ENCODE data around the gene SSC5D. TPM values are rescaled to one million over a fixed set of nuclear protein-coding genes. Genes with fewer than 3 reads are reported as not detected.

Gene SSC5D
- total and polyA plus RNA-seq, 4 donors: 2.3 to 6.0 (median 4.1) TPM

DNA sequence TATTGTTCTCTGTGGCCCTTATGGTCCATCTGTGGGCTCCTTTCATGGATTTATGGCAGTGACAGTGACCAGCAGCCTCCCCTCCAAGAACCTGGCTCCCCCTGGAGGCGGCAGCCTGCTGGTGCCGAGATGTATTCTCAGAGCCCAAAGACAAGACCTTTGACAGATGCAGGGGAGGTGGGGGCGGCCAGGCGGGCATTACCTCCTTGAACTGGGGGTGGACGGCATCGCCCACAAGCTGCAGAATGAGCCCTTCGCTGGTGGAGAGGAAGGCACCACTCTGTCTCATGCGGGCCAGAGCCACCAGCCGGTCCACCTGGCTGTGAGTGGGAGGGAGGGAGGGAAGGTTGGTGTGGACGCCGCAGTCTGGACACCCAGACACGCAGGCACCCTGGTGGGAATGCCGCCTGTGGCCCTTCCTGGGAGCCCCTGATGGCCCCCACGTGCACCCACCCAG is 33.4 kb upstream of the SSC5D start:
- H3K36me3 ChIP-seq (ENCODE audit: control insufficient read depth, insufficient read depth, low read length): peaks cover 34% of the 10 kb centered on the region
- H3K27me3 ChIP-seq (ENCODE audit: control insufficient read depth, insufficient read depth, low read length): peaks cover 6% of the 10 kb centered on the region
- H3K4me3 ChIP-seq (ENCODE audit: low read depth, low read length): no peak overlapping the region
- whole genome bisulfite sequencing (ENCODE audit: insufficient coverage): 60% methylated on average over 11 of the region's 14 CpGs
- peak in 2 of 6 donors; percentile 36 to 53 for DNase-seq (ENCODE audit: low read depth in 4 of 6, low spot score in 6 of 6)
- H3K4me1 ChIP-seq (ENCODE audit: control insufficient read depth, insufficient read depth, low read length): peaks cover 46% of the 10 kb centered on the region
- H3K27ac ChIP-seq (ENCODE audit: low read depth, low read length): no peak overlapping the region
- no peaks in the 10 kb centered on the region for H3K9me3 ChIP-seq (ENCODE audit: control insufficient read depth, insufficient read depth, low read length)

GRCh38 chr19:55455576-55456235 is 32.5 kb upstream of the SSC5D start:
- H3K4me3 ChIP-seq (ENCODE audit: low read depth, low read length): no peak overlapping the region
- peaks cover 48% of the 10 kb centered on the region for H3K4me1 ChIP-seq (ENCODE audit: control insufficient read depth, insufficient read depth, low read length)
- H3K36me3 ChIP-seq (ENCODE audit: control insufficient read depth, insufficient read depth, low read length): peaks cover 34% of the 10 kb centered on the region
- H3K9me3 ChIP-seq (ENCODE audit: control insufficient read depth, insufficient read depth, low read length): no peaks in the 10 kb centered on the region
- no peak for DNase-seq (ENCODE audit: low read depth in 4 of 6, low spot score in 6 of 6)
- WGBS (ENCODE audit: insufficient coverage): 94% methylated on average over 11 of the region's 11 CpGs
- H3K27me3 ChIP-seq (ENCODE audit: control insufficient read depth, insufficient read depth, low read length): peaks cover 6% of the 10 kb centered on the region
- H3K27ac ChIP-seq (ENCODE audit: low read depth, low read length): no peak overlapping the region

DNA sequence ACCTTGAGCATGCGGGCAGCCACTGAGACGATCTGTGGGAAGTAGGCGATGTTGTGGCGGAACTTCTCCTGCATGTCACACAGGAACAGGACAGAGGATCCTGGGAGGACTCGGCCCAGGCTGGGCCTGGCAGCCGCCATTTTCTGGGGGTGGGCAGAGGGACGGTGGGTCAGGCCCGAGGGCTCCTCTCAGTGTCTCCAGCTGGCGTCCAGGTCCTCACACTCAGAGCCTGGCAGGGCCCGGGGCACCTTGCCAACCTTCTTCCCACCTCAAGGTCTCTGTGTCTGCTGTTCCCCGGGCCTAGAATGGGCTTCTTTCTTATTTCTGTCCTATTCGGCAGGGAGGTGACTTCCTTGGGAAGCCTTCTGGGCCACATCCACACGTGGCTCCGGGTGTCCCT is 31.9 kb upstream of the SSC5D start:
- Histone ChIP-seq H3K4me1 (ENCODE audit: control insufficient read depth, insufficient read depth, low read length) (peaks cover 52% of the 10 kb centered on the region), H3K27me3 (ENCODE audit: control insufficient read depth, insufficient read depth, low read length) (peaks cover 6% of the 10 kb centered on the region), H3K4me3 (ENCODE audit: low read depth, low read length) (no peak overlapping the region), H3K9me3 (ENCODE audit: control insufficient read depth, insufficient read depth, low read length) (no peaks in the 10 kb centered on the region), H3K27ac (ENCODE audit: low read depth, low read length) (no peak overlapping the region), H3K36me3 (ENCODE audit: control insufficient read depth, insufficient read depth, low read length) (peaks cover 34% of the 10 kb centered on the region)
- no peak for DNase-seq (ENCODE audit: low read depth in 4 of 6, low spot score in 6 of 6)
- 89% methylated on average over 14 of the region's 14 CpGs for WGBS (ENCODE audit: insufficient coverage)

- Histone ChIP-seq H3K36me3 (ENCODE audit: control insufficient read depth, insufficient read depth, low read length) (peaks cover 34% of the 10 kb centered on the region), H3K4me3 (ENCODE audit: low read depth, low read length) (no peak overlapping the region), H3K27ac (ENCODE audit: low read depth, low read length) (no peak overlapping the region), H3K9me3 (ENCODE audit: control insufficient read depth, insufficient read depth, low read length) (no peaks in the 10 kb centered on the region), H3K4me1 (ENCODE audit: control insufficient read depth, insufficient read depth, low read length) (peaks cover 48% of the 10 kb centered on the region), H3K27me3 (ENCODE audit: control insufficient read depth, insufficient read depth, low read length) (no peaks in the 10 kb centered on the region)
- 64% methylated on average over 11 of the region's 16 CpGs for WGBS (ENCODE audit: insufficient coverage)
- DNase-seq (ENCODE audit: low read depth in 4 of 6, low spot score in 6 of 6): peak in 1 of 6 donors; percentile 60
These were observed 30.4 kb upstream of the SSC5D start for GRCh38 chr19:55457683-55458457.

DNA sequence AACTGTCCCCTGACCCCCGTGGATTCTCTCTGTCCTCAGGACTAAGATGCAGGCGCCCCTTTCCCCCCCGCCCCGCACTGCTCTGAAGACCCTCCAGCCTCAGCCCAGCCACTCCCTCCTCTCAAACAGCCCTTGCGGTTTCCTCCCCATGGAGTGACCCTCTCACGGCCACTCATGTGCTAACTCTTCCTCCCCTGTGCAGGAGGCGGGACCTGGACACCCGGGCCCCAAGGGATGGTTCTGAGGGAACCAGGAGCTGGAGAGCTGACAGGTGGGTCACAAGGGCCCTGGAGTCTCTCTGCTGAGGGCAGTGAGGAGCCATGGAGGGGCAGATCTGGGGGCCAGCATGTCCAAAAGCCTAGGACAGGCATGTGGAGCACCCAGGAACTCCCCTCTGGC is 28.7 kb upstream of the SSC5D start:
- no peak overlapping the region for H3K4me3 ChIP-seq (ENCODE audit: low read depth, low read length)
- H3K27ac ChIP-seq (ENCODE audit: low read depth, low read length): peak overlapping the region; percentile 90
- peaks cover 26% of the 10 kb centered on the region for H3K36me3 ChIP-seq (ENCODE audit: control insufficient read depth, insufficient read depth, low read length)
- peaks cover 32% of the 10 kb centered on the region for H3K4me1 ChIP-seq (ENCODE audit: control insufficient read depth, insufficient read depth, low read length)
- H3K27me3 ChIP-seq (ENCODE audit: control insufficient read depth, insufficient read depth, low read length): no peaks in the 10 kb centered on the region
- 46% methylated on average over 6 of the region's 8 CpGs for WGBS (ENCODE audit: insufficient coverage)
- H3K9me3 ChIP-seq (ENCODE audit: control insufficient read depth, insufficient read depth, low read length): no peaks in the 10 kb centered on the region
- DNase-seq (ENCODE audit: low read depth in 4 of 6, low spot score in 6 of 6): no peak

- 36% methylated on average over 8 of the region's 16 CpGs for WGBS (ENCODE audit: insufficient coverage)
- H3K27ac ChIP-seq (ENCODE audit: low read depth, low read length): peak overlapping the region; percentile 90
These were observed 28.1 kb upstream of the SSC5D start for GRCh38 chr19:55459950-55460657.

DNA sequence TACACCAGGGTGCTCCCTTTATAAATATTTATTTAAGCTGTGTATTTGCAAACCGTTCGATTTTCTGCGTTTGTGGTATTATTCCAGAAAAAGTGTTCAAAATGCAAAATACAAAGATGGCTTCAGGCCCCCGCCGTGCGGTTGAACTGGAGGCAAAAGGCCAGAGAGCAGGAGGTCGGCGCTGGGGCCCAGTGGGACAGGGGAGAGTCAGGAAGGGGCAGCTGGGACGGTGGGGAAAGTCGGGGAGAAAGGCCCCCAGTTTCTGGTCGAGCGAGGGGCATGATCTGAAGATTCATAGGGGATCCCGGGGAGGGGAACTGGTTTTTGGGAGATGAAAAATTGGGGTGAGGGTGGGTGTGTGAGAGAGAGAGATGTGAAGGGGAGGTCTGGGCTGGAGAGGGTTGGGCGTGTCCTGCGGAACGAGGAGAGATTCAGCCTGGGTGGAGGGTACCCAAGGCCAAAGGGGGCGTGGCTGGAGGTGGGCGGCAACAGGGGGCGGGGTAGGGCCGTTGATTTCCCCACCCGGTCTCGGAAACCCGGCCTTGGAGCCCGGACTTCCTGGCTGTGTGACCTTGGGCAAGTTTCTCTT is 27.5 kb upstream of the SSC5D start:
- peaks cover 30% of the 10 kb centered on the region for H3K4me1 ChIP-seq (ENCODE audit: control insufficient read depth, insufficient read depth, low read length)
- H3K36me3 ChIP-seq (ENCODE audit: control insufficient read depth, insufficient read depth, low read length): peaks cover 14% of the 10 kb centered on the region
- peak overlapping the region; percentile 92 for H3K4me3 ChIP-seq (ENCODE audit: low read depth, low read length)
- no peaks in the 10 kb centered on the region for H3K27me3 ChIP-seq (ENCODE audit: control insufficient read depth, insufficient read depth, low read length)
- H3K27ac ChIP-seq (ENCODE audit: low read depth, low read length): peak overlapping the region; percentile 90
- peak in 2 of 6 donors; percentile 42 to 78 for DNase-seq (ENCODE audit: low read depth in 4 of 6, low spot score in 6 of 6)
- WGBS (ENCODE audit: insufficient coverage): 2% methylated on average over 24 of the region's 24 CpGs
- no peaks in the 10 kb centered on the region for H3K9me3 ChIP-seq (ENCODE audit: control insufficient read depth, insufficient read depth, low read length)

More at GRCh38 chr19:55459950-55460657, 28.1 kb upstream of the SSC5D start:
- Histone ChIP-seq H3K36me3 (ENCODE audit: control insufficient read depth, insufficient read depth, low read length) (peaks cover 21% of the 10 kb centered on the region), H3K4me1 (ENCODE audit: control insufficient read depth, insufficient read depth, low read length) (peaks cover 30% of the 10 kb centered on the region), H3K27me3 (ENCODE audit: control insufficient read depth, insufficient read depth, low read length) (no peaks in the 10 kb centered on the region), H3K4me3 (ENCODE audit: low read depth, low read length) (peak overlapping the region; percentile 92), H3K9me3 (ENCODE audit: control insufficient read depth, insufficient read depth, low read length) (no peaks in the 10 kb centered on the region)
- peak in 1 of 6 donors; percentile 47 for DNase-seq (ENCODE audit: low read depth in 4 of 6, low spot score in 6 of 6)

DNA sequence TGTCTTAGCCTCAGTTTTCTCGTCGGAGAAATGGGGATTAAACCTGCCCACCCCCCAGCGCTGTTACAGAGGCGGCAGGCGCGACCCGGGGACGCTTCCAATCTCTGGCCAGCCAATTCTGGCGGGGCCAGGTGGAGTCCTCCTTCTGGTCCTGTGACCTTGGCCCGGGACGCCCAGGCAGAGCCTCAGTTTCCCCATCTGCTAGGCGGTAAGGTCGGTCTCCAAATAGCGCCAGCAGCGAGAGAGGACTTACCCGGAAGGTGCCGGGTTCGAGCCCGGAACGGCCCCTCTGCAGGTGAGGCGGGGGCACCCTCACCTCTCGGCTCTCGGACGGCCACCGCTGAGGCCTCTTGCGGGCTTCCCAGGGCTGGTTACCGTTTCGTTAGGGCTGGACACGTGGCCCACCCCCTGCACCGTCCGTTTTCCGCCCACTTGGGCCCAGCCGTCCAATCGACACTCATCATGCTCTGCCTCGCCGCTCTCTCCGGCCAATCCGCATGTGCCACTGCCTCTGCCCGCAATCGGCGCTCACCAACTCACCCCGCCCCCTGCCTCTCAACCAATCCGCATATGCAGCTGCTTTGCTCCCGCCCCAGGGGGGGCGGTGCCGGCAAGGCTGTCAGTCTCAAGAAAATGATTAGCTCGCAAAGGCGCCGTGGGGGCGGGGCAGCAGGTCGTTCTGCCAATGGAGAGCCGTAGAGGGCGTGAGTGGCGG is 26.8 kb upstream of the SSC5D start, which contains the start of gene ISOC2:
TSS of gene ISOC2 (minus strand) at position 384 of the 715 bp plus-strand sequence. CDS start 5,156 bp downstream, outside the sequence.
- peak within 1 kb of the TSS; percentile 90 for H3K27ac ChIP-seq (ENCODE audit: low read depth, low read length)
- no peaks in the 10 kb centered on the region for H3K27me3 ChIP-seq (ENCODE audit: control insufficient read depth, insufficient read depth, low read length)
- H3K9me3 ChIP-seq (ENCODE audit: control insufficient read depth, insufficient read depth, low read length): no peaks in the 10 kb centered on the region
- peaks cover 30% of the 10 kb centered on the region for H3K4me1 ChIP-seq (ENCODE audit: control insufficient read depth, insufficient read depth, low read length)
- under 1% methylated on average over 54 of the region's 54 CpGs for WGBS (ENCODE audit: insufficient coverage)
- peak; percentile 95 to 100 (median 100) for DNase-seq (ENCODE audit: low read depth in 4 of 6, low spot score in 6 of 6)
- H3K36me3 ChIP-seq (ENCODE audit: control insufficient read depth, insufficient read depth, low read length): peaks cover 8% of the 10 kb centered on the region
- peak within 1 kb of the TSS; percentile 92 for H3K4me3 ChIP-seq (ENCODE audit: low read depth, low read length)

Measured in spinal cord (tissue), 10 donors.